ENCODE data around the gene PLA2G6. TPM values are rescaled to one million over a fixed set of nuclear protein-coding genes. Genes with fewer than 3 reads are reported as not detected.
"Not testable (repeated sequence)": the region's sequence is repeated elsewhere in the genome, so short reads cannot be mapped to it uniquely, and the experiment has no call there.

Gene PLA2G6
- total RNA-seq, 6 donors from 2014 or later: 21.1 to 295 (median 47.5) TPM

GRCh38 chr22:38163844-38164550, 17.6 kb downstream of the PLA2G6 start:
- 66 to 83% methylated on average over 5 to 13 of the region's 13 CpGs for WGBS, 2 donors
- H3K36me3 ChIP-seq: peaks cover 0 to 3% (median 1%) of the 10 kb centered on the region in 4 donors
- no peak for DNase-seq
- peaks cover 0 to 4% (median 1%) of the 10 kb centered on the region in 4 donors for H3K4me1 ChIP-seq
- no peaks in the 10 kb centered on the region for H3K9me3 ChIP-seq
- TF ChIP-seq CTCF (IDR thresholded peaks at IDR 0.05) (no peak), POLR2AphosphoS5 (IDR thresholded peaks at IDR 0.05) (no peak), POLR2A (IDR thresholded peaks at IDR 0.05) (no peak), EP300 (IDR thresholded peaks at IDR 0.05) (no peak)
- H3K27me3 ChIP-seq: no peaks in the 10 kb centered on the region
- no peak for ATAC-seq (ENCODE audit: low FRiP score in 2 of 2)
- H3K4me3 ChIP-seq: no peak overlapping the region
- no peak overlapping the region for H3K27ac ChIP-seq

- Histone ChIP-seq H3K4me1 (peaks cover 0 to 4% (median 1%) of the 10 kb centered on the region in 4 donors), H3K4me3 (no peak overlapping the region), H3K36me3 (peaks cover 0 to 3% (median 1%) of the 10 kb centered on the region in 4 donors), H3K9me3 (no peaks in the 10 kb centered on the region), H3K27ac (no peak overlapping the region), H3K27me3 (no peaks in the 10 kb centered on the region)
- no peak for ATAC-seq (ENCODE audit: low FRiP score in 2 of 2)
- WGBS, 2 donors: 83 to 91% methylated on average over 13 to 14 of the region's 14 CpGs
- TF ChIP-seq EP300 (IDR thresholded peaks at IDR 0.05) (no peak), POLR2AphosphoS5 (IDR thresholded peaks at IDR 0.05) (no peak), POLR2A (IDR thresholded peaks at IDR 0.05) (no peak), CTCF (IDR thresholded peaks at IDR 0.05) (no peak)
- DNase-seq: no peak
Measured at GRCh38 chr22:38162881-38163843, 18.5 kb downstream of the PLA2G6 start.

- Histone ChIP-seq H3K9me3 (no peaks in the 10 kb centered on the region), H3K27ac (no peak overlapping the region), H3K4me1 (no peaks in the 10 kb centered on the region), H3K27me3 (no peaks in the 10 kb centered on the region), H3K36me3 (no peaks in the 10 kb centered on the region), H3K4me3 (no peak overlapping the region)
- ATAC-seq (ENCODE audit: low FRiP score in 2 of 2) (no peak), DNase-seq (no peak)
- WGBS, 2 donors: 91 to 94% methylated on average over 1 of the region's 1 CpG
- no peak for TF ChIP-seq POLR2AphosphoS5 (IDR thresholded peaks at IDR 0.05)
- TF ChIP-seq POLR2A (IDR thresholded peaks at IDR 0.05): no peak
- no peak for TF ChIP-seq EP300 (IDR thresholded peaks at IDR 0.05)
- no peak for TF ChIP-seq CTCF (IDR thresholded peaks at IDR 0.05)
Measured at GRCh38 chr22:38155703-38156102, 25.9 kb downstream of the PLA2G6 start.

DNA sequence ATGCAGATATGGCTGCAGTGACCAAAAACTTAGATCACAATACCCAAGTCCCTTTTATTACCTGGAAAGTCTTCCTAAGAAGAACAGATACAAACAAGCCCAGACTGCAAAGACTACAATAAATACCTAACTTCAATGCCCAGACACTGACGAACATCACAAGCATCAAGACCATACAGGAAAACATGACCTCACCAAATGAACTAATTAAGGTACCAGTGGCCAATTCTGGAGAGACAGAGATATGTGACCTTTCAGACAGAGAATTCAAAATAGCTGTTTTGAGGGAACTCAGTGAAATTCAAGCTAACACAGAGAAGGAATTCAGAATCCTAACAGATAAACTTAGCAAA, 27.1 kb downstream of the PLA2G6 start:
- not testable (repeated sequence) for H3K9me3 ChIP-seq; H3K27ac ChIP-seq; ATAC-seq (ENCODE audit: low FRiP score in 2 of 2); H3K4me3 ChIP-seq; DNase-seq; H3K4me1 ChIP-seq; H3K36me3 ChIP-seq; H3K27me3 ChIP-seq
- WGBS, 2 donors: 86 to 100% methylated on average over 1 of the region's 1 CpG

DNA sequence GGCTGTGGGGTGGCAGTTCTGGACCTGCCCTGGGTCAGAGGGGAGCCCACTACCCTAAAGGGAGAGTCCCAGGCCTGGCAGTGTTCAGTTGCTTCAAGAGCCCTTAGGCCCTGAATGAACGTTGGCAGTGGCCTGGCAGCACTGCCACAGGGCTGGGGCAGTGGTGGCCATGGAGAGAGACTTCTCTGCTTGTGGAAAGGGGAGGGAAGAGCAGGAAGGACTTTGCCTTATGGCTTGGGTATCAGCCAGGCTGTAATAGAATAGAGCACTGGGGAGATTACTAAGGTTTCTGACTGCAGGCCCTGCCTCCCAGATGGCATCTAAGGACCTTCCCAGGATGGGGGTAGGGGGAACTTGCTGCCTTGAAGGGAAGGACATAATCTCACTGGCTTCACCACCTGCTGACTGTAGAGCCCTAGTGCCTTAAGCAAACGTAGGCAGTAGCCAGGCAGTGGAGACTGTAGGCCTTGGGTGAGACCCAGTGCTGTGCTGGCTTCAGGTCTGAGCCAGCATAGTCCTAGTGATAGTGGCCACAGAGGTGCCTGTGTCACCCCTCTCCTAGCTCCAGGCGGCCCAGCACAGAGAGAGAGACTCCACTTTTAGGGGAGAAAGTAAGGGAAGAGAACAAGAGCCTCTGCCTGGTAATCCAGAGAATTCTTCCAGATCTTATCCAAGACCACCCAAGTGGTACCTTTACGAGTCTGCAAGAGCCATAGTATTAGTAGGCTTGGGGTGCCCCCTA, 27.6 kb downstream of the PLA2G6 start:
- Histone ChIP-seq H3K4me1 (no peaks in the 10 kb centered on the region), H3K36me3 (no peaks in the 10 kb centered on the region), H3K27me3 (no peaks in the 10 kb centered on the region), H3K4me3 (no peak overlapping the region), H3K27ac (no peak overlapping the region), H3K9me3 (no peaks in the 10 kb centered on the region)
- DNase-seq (no peak), ATAC-seq (ENCODE audit: low FRiP score in 2 of 2) (no peak)
- TF ChIP-seq EP300 (IDR thresholded peaks at IDR 0.05) (no peak), CTCF (IDR thresholded peaks at IDR 0.05) (no peak), POLR2A (IDR thresholded peaks at IDR 0.05) (no peak), POLR2AphosphoS5 (IDR thresholded peaks at IDR 0.05) (no peak)
- 53 to 70% methylated on average over 3 to 4 of the region's 4 CpGs for WGBS, 2 donors

Measured in upper lobe of left lung (tissue), 6 donors.